ENCODE results near the gene CEMIP2. TPM values are rescaled to one million over a fixed set of nuclear protein-coding genes. Genes with fewer than 3 reads are reported as not detected.

CEMIP2 gene
- total and polyA plus RNA-seq, 2 donors (not counting 3 experiments of a cell fraction or from before 2014, with no cell fraction given): 41.6 to 44.3 TPM

DNA sequence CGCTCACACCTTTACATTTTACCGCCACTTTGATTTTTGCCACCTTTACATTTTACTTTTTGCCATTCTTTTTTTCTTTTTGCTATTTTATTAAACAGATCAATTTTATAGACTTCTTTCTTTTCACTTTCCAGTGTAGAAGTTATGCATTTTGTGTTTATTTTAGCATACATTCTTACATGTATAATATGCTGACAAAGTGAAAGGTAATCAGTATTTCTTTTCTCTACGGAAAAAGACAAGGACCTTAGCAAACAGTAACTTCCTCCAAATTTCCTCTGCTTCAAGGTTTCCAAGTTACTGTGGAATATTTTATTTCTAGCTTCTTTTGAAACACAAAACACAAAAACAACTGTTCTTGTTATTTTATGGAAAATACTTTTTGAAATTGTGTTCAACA lies 97.0 kb downstream of the CEMIP2 start:
- no peaks in the 10 kb centered on the region for H3K9me3 ChIP-seq (replicated peaks; ENCODE audit: control insufficient read depth, insufficient read depth, low read length)
- no peak for DNase-seq (ENCODE audit: low read depth, low spot score)
- no peaks in the 10 kb centered on the region for H3K27me3 ChIP-seq (ENCODE audit: control insufficient read depth in 2 of 2, insufficient read depth in 2 of 2, low read length in 2 of 2)
- POLR2A ChIA-PET: no interaction called here
- no peaks in the 10 kb centered on the region for H3K79me2 ChIP-seq (ENCODE audit: control insufficient read depth, insufficient read depth, low read length)
- dilution Hi-C loops (cut with MboI; ENCODE audit: extremely low pct_ligation_motif_present, low sequenced_read_pairs): no loop called here
- H3K36me3 ChIP-seq (ENCODE audit: control insufficient read depth in 2 of 2, extremely low read depth in 1 of 2, insufficient read depth in 2 of 2, low read length in 2 of 2): no peaks in the 10 kb centered on the region
- no peak for FAIRE-seq
- no peak overlapping the region for H3K27ac ChIP-seq (ENCODE audit: insufficient read depth, low read depth, low read length)
- no peaks in the 10 kb centered on the region for H3K9me1 ChIP-seq (replicated peaks; ENCODE audit: control insufficient read depth, extremely low read depth, insufficient read depth, low read length)
- no peaks in the 10 kb centered on the region for H4K20me1 ChIP-seq (replicated peaks; ENCODE audit: control insufficient read depth, extremely low read depth, insufficient read depth, low read length)
- no peak overlapping the region for H2AFZ ChIP-seq (ENCODE audit: low read depth, low read length)
- no peaks in the 10 kb centered on the region for H3K4me1 ChIP-seq (ENCODE audit: control insufficient read depth, extremely low read depth, insufficient read depth, low read length)
- no peak overlapping the region for H3K9ac ChIP-seq (replicated peaks; ENCODE audit: extremely low read depth, insufficient read depth, low read length)
- TF ChIP-seq JUN (IDR thresholded peaks at IDR 0.05; ENCODE audit: borderline replicate concordance, insufficient read depth, insufficient read length, low read depth) (no peak), MYC (IDR thresholded peaks at IDR 0.05; ENCODE audit: low read depth, low read length) (no peak), POLR2AphosphoS5 (IDR thresholded peaks at IDR 0.05; ENCODE audit: insufficient read depth, low read depth, low read length) (no peak), EZH2 (IDR thresholded peaks at IDR 0.05; ENCODE audit: borderline replicate concordance, low read depth, low read length, severe bottlenecking) (no peak), FOS (IDR thresholded peaks at IDR 0.05; ENCODE audit: borderline replicate concordance, insufficient read depth, low read length) (no peak), POLR2A (IDR thresholded peaks at IDR 0.05; ENCODE audit: low read depth, low read length) (no peak), GATA2 (IDR thresholded peaks at IDR 0.05; ENCODE audit: insufficient read depth, insufficient read length, low read depth, low read length) (no peak)
- TF ChIP-seq, protein P1, sequence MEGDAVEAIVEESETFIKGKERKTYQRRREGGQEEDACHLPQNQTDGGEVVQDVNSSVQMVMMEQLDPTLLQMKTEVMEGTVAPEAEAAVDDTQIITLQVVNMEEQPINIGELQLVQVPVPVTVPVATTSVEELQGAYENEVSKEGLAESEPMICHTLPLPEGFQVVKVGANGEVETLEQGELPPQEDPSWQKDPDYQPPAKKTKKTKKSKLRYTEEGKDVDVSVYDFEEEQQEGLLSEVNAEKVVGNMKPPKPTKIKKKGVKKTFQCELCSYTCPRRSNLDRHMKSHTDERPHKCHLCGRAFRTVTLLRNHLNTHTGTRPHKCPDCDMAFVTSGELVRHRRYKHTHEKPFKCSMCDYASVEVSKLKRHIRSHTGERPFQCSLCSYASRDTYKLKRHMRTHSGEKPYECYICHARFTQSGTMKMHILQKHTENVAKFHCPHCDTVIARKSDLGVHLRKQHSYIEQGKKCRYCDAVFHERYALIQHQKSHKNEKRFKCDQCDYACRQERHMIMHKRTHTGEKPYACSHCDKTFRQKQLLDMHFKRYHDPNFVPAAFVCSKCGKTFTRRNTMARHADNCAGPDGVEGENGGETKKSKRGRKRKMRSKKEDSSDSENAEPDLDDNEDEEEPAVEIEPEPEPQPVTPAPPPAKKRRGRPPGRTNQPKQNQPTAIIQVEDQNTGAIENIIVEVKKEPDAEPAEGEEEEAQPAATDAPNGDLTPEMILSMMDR (IDR thresholded peaks at IDR 0.05; ENCODE audit: extremely low read depth in 1 of 2, insufficient read depth in 1 of 2, low read depth in 1 of 2, low read length in 2 of 2): no peak
- TF ChIP-seq, protein P2, sequence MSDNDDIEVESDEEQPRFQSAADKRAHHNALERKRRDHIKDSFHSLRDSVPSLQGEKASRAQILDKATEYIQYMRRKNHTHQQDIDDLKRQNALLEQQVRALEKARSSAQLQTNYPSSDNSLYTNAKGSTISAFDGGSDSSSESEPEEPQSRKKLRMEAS (IDR thresholded peaks at IDR 0.05; ENCODE audit: insufficient read depth, insufficient read length): no peak
- CTCF ChIA-PET: no interaction called here
- BruUV-seq (replicated peaks): no TSS peak
- no peak overlapping the region for H3K4me3 ChIP-seq (replicated peaks in 1 of 3; ENCODE audit: insufficient read depth in 1 of 3, low read depth in 1 of 3, low read length in 3 of 3)
- intact Hi-C loops (cut with micrococcal nuclease): no loop called here
- H3K4me2 ChIP-seq (ENCODE audit: insufficient read depth, low read length): no peak overlapping the region
